Stomach smooth muscle (tissue), 2 donors: ENCODE measurements around the gene CSNK1G1.

Experiments used
- H3K27ac ChIP-seq: one replicate; pipeline ENCODE4 v1.7.0; 2013; ENCODE audit warnings: mild to moderate bottlenecking, low read length, inconsistent platforms
- H3K27me3 ChIP-seq, 2 donors: one replicate each; pipeline ENCODE4 v1.7.0; 2013; ENCODE audit warnings: low read length in 2 of 2; ENCODE audit not compliant: insufficient read depth in 2 of 2, control insufficient read depth in 1 of 2
- H3K36me3 ChIP-seq, 2 donors: one replicate each; pipeline ENCODE4 v1.7.0; 2013; ENCODE audit warnings: low read length in 2 of 2; ENCODE audit not compliant: control insufficient read depth in 2 of 2, insufficient read depth in 2 of 2
- H3K4me1 ChIP-seq: one replicate; pipeline ENCODE4 v1.7.0; 2013; ENCODE audit warnings: low read length; ENCODE audit not compliant: control insufficient read depth, insufficient read depth
- H3K4me3 ChIP-seq, 2 donors: one replicate each; pipeline ENCODE4 v1.7.0; 2013; ENCODE audit warnings: low read length in 2 of 2
- H3K9ac ChIP-seq, 2 donors: one replicate each; pipeline ENCODE4 v1.7.0; 2013; ENCODE audit warnings: low read length in 2 of 2, mild to moderate bottlenecking in 1 of 2
- H3K9me3 ChIP-seq, 2 donors: one replicate each; pipeline ENCODE4 v1.7.0; 2013; ENCODE audit warnings: low read length in 2 of 2; ENCODE audit not compliant: control insufficient read depth in 2 of 2
- donor health status: healthy.
- donor health status: Pancreatic carcinoma.

Gene CSNK1G1

DNA sequence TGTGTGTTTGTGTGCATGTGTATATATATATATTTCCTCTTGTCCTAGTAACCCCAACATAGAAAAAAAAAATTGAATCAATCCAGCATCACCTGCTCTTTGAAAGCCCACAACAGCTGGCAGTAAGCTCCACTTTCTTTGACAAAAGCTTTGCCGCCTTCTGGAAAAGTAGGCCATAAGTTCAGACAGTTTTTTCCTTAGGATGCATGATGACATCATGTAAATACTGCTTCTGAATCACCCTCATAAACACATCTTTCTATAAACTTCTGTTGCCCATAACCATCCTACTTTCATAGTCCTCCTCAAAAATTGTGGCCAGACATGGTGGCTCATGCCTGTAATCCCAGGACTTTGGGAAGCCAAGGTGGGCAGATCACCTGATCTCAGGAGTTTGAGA, 67.4 kb downstream of the CSNK1G1 start:
- Histone ChIP-seq H3K27ac (no peak overlapping the region), H3K4me3 (no peak overlapping the region), H3K36me3 (no peaks in the 10 kb centered on the region), H3K9ac (no peak overlapping the region), H3K9me3 (no peaks in the 10 kb centered on the region), H3K4me1 (no peaks in the 10 kb centered on the region), H3K27me3 (no peaks in the 10 kb centered on the region)

DNA sequence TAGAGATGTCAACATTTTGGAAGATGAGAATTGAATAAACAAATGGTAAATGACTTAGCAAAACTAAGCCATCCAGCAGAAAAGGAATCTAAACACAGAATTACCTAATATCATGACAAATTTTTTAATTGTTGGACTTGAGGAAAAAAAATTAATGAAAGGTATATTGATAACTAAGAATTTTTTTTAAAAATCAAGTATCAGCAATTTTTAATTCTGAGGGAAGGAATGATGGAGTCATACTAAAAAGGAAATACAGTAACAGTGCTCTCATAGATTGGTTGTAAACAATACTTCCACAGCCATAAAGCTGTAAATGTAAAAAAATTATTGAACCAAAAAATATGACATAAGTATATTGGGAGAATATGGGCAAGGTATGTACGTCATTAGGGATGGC, 68.0 kb downstream of the CSNK1G1 start:
- no peaks in the 10 kb centered on the region for H3K4me1 ChIP-seq
- no peak overlapping the region for H3K27ac ChIP-seq
- no peaks in the 10 kb centered on the region for H3K27me3 ChIP-seq
- no peaks in the 10 kb centered on the region for H3K36me3 ChIP-seq
- H3K9ac ChIP-seq: no peak overlapping the region
- no peaks in the 10 kb centered on the region for H3K9me3 ChIP-seq
- H3K4me3 ChIP-seq: no peak overlapping the region

DNA sequence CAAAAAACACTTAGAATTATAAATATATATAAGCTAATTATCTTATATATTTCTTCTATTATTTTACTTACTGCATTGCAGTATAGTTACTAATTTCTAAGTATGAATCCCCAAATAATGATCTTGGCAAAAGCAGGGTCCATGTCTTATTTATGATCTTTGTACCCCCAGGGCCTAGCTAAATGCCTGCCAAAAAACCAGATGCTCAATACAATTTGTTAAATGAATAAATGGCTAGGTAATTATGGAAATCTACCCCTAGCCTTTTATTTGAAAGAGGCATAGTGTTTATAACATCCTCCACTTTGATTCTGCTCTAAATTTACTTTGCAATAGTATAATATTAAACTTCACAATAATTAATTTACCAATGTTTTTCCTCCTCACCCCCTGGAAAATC, 69.5 kb downstream of the CSNK1G1 start:
- Histone ChIP-seq H3K4me3 (no peak overlapping the region), H3K4me1 (no peaks in the 10 kb centered on the region), H3K9me3 (no peaks in the 10 kb centered on the region)

DNA sequence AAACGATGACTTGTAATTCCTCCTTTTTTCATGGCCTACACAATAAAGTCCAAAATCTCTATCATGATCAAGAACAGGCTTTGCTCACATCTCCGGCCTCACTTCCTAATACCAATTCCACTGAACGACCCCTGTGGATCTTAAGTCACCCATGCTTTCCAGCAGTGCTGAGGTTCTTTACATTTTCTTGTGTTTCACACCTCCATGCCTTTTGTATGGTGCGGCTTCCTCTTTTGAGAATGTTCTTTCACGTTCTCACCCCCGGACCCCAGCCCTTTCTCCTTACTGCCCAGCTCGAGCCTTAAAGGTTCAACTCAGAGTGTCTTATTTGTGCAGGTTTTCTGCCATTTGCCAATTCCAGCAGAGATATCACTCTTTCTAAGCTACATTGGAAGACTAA, 70.1 kb downstream of the CSNK1G1 start:
- Histone ChIP-seq H3K9ac (no peak overlapping the region), H3K9me3 (no peaks in the 10 kb centered on the region), H3K4me3 (no peak overlapping the region), H3K27me3 (no peaks in the 10 kb centered on the region), H3K27ac (no peak overlapping the region), H3K4me1 (no peaks in the 10 kb centered on the region), H3K36me3 (no peaks in the 10 kb centered on the region)

More for the DNA sequence above, 69.5 kb downstream of the CSNK1G1 start:
- Histone ChIP-seq H3K27me3 (no peaks in the 10 kb centered on the region), H3K9ac (no peak overlapping the region), H3K36me3 (no peaks in the 10 kb centered on the region), H3K27ac (no peak overlapping the region)

DNA sequence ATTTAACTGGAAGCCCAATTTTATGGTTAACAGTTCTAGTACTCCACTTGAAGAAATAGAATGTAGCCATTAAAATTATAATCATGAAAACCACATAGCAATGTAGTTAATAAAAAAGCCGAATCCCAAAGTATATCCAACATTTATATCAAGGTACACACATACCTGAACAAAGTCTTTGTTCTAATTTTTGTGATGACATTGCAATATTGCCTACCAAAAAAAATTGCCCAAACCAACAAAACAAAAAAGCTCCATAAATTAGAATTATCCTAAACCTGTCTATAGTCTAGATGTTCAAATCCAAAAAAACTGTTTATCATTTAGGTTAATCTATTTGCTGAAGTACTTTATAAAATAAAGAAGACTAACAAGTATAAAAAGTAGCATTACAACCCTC, 70.8 kb downstream of the CSNK1G1 start:
- H3K27ac ChIP-seq: no peak overlapping the region
- H3K27me3 ChIP-seq: no peaks in the 10 kb centered on the region
- no peaks in the 10 kb centered on the region for H3K9me3 ChIP-seq
- no peak overlapping the region for H3K9ac ChIP-seq
- H3K4me1 ChIP-seq: no peaks in the 10 kb centered on the region
- H3K36me3 ChIP-seq: no peaks in the 10 kb centered on the region
- no peak overlapping the region for H3K4me3 ChIP-seq

DNA sequence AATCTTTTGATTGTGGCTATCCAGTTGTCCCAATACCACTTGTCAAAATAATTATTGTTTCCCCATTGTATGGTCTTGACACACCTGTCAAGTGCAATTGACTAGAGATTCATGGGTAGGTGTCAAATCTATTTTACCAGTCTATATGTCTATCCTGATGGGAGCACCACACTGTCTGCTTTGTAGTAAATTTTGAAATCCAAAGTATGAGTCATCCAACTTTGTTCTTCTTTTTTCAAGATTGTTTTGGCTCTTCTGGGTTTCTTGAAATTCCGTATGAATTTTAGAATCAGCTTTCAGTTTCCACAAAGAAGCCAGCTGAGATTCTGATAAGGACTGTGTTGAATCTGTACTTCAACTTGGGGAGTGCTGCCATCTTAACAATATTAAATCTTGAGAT, 71.9 kb downstream of the CSNK1G1 start:
- H3K4me3 ChIP-seq: no peak overlapping the region
- H3K9ac ChIP-seq: no peak overlapping the region
- H3K27ac ChIP-seq: no peak overlapping the region
- no peaks in the 10 kb centered on the region for H3K9me3 ChIP-seq
- no peaks in the 10 kb centered on the region for H3K4me1 ChIP-seq
- no peaks in the 10 kb centered on the region for H3K36me3 ChIP-seq
- no peaks in the 10 kb centered on the region for H3K27me3 ChIP-seq

DNA sequence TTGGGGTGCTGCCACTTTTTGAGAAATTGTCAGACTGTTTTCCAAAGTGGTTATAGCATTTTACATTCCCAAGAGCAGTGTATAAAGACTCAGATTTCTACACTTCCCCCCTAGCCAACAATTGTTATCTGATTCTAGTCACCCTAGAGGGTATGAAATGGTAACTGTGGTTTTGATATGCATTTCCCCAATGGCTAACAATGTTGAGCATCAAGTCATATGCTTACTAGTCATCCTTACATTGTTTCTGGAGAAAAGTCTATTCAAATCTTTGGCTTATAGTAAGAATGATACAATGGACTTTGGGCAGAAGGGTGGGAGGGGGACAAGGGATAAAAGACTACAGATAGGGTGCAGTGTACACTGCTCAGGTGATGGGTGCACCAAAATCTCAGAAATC, 73.3 kb downstream of the CSNK1G1 start:
- Histone ChIP-seq H3K4me3 (no peak overlapping the region), H3K27ac (no peak overlapping the region)

DNA sequence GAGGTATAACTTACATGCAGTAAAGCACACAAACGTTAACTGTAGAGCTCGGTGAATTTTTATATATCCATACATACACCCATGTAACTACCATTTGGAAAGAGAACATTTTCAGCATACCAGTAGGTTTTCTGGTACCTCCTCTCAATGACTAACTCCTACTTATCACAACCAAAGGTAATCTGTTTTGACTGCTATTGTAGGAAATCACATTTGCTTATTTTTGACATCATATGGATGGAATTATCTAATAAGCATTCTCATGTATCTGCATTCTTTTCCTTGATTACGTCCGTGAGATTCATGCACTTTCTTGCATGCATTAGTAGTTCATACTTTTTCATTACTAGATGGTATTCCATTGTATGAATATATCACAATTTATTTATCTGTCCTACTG, 76.8 kb downstream of the CSNK1G1 start:
- no peaks in the 10 kb centered on the region for H3K9me3 ChIP-seq
- H3K27me3 ChIP-seq: no peaks in the 10 kb centered on the region
- no peaks in the 10 kb centered on the region for H3K4me1 ChIP-seq
- H3K36me3 ChIP-seq: no peaks in the 10 kb centered on the region
- H3K4me3 ChIP-seq: no peak overlapping the region
- H3K27ac ChIP-seq: no peak overlapping the region
- no peak overlapping the region for H3K9ac ChIP-seq

More for the DNA sequence above, 73.3 kb downstream of the CSNK1G1 start:
- H3K9me3 ChIP-seq: no peaks in the 10 kb centered on the region
- H3K4me1 ChIP-seq: no peaks in the 10 kb centered on the region
- H3K9ac ChIP-seq: no peak overlapping the region
- H3K36me3 ChIP-seq: no peaks in the 10 kb centered on the region
- no peaks in the 10 kb centered on the region for H3K27me3 ChIP-seq

DNA sequence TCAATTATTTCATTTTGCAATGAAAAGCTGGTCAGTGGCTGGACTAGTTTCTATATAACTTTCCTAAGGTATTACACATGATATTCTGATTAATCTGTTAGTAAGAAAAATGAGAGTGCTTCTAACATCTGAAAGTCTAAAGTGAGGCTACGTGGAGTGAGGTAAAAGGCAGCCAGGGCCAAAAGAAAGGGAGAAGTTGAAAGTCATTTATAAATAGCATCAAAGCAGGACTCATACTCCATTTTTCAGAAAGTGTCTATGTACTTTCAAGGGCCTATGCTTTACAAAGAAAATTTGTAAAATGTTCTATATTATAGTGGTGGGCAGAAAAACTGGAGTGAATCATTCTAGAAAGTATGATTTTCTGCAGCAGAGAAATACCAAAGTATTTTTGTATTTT, 80.0 kb downstream of the CSNK1G1 start:
- H3K36me3 ChIP-seq: no peaks in the 10 kb centered on the region

DNA sequence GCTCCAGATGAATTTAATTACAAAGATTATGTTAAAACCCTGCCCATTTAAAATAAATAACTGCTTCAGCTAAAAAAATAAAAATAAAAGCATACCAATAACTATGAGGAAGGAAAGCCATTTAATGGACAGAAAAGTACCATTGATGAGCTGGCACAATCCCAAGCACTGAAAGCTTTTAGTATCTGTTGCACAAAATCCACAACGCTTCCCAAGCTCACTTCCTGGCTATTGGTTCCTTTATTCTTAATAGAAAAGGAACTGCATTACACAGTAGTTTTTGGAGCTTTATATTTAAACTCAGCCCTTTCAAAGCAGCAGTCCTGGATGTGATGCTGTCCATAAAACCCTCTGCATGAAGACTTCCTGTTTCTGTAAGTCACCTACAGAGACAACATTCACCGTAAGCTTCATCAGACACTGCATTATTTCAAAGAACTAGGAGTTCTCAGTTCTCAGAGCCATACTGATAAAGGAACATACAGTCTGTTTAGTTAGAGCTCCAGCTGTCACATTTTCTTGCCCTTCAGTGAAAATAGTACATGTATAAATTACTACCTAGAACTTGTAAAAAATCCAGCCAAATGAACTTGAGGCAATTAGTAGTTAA, 81.5 kb downstream of the CSNK1G1 start:
- H3K4me3 ChIP-seq: no peak overlapping the region
- no peak overlapping the region for H3K27ac ChIP-seq
- no peaks in the 10 kb centered on the region for H3K36me3 ChIP-seq
- H3K4me1 ChIP-seq: no peaks in the 10 kb centered on the region
- H3K9ac ChIP-seq: no peak overlapping the region
- no peaks in the 10 kb centered on the region for H3K27me3 ChIP-seq
- H3K9me3 ChIP-seq: no peaks in the 10 kb centered on the region

More for the DNA sequence above, 80.0 kb downstream of the CSNK1G1 start:
- H3K27me3 ChIP-seq: no peaks in the 10 kb centered on the region
- no peaks in the 10 kb centered on the region for H3K9me3 ChIP-seq
- H3K4me1 ChIP-seq: no peaks in the 10 kb centered on the region
- H3K27ac ChIP-seq: no peak overlapping the region
- no peak overlapping the region for H3K9ac ChIP-seq
- no peak overlapping the region for H3K4me3 ChIP-seq

DNA sequence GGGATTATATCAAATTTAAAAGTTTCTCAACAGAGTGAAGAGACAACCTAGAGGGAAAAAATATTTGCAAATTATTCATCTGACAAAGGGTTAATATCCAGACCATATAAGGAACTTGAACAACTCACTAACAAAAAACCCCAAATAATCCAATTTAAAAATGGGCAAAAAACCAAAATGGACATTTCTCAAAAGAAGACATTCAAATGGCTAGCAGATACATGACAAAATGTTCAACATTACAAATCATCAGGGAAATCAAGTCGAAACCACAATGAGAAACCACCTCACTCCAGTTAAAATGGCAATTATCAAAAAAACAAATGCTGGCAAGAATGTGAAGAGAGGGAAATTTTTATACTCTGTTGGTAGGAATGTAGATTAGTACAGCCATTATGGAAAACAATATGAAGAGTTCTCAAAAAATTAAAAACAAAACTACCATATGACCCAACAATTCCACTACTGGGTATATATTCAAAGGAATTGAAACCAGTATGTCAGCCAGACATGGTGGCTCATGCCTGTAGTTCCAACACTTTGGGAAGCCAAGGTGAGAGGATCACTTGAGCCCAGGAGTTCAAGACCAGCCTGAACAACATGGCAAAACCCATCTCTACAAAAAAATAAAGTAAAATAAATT, 88.5 kb downstream of the CSNK1G1 start:
- Histone ChIP-seq H3K4me1 (no peaks in the 10 kb centered on the region), H3K36me3 (no peaks in the 10 kb centered on the region), H3K9me3 (no peaks in the 10 kb centered on the region), H3K9ac (no peak overlapping the region), H3K27ac (no peak overlapping the region), H3K27me3 (no peaks in the 10 kb centered on the region), H3K4me3 (no peak overlapping the region)
